ENCODE data around the gene SORCS3.

SORCS3 gene

DNA sequence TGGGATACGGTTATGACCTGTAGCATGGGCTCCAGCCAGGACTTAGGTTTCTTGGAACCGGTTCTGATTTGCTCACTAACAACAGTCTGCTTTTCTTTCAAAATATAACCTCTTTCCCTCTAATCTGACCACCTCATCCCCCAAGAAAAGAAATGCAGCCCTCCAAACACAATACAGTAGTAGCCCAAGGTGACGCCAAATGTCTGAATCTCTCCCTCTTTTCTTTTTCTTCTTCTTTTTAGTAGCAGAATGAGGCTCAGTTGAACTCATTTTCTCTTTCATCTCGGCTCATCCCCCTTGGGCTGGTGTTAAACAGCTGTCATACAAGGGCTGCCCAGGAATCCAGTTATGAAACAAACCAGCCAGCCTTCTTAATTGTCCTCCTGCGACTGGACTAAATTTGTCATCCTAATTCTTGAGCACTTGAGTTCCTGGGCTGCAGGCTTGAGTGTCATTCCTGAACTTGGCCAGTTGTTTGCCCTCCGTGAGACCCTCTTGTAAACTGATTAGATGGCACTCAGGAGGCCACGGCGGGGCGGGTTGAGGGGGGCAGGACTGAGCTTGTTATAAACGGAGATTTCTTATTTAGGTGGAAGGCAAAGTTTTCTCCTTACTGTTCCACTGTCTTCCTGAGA, 94.8 kb downstream of the SORCS3 start:
- TF ChIP-seq, protein P1, sequence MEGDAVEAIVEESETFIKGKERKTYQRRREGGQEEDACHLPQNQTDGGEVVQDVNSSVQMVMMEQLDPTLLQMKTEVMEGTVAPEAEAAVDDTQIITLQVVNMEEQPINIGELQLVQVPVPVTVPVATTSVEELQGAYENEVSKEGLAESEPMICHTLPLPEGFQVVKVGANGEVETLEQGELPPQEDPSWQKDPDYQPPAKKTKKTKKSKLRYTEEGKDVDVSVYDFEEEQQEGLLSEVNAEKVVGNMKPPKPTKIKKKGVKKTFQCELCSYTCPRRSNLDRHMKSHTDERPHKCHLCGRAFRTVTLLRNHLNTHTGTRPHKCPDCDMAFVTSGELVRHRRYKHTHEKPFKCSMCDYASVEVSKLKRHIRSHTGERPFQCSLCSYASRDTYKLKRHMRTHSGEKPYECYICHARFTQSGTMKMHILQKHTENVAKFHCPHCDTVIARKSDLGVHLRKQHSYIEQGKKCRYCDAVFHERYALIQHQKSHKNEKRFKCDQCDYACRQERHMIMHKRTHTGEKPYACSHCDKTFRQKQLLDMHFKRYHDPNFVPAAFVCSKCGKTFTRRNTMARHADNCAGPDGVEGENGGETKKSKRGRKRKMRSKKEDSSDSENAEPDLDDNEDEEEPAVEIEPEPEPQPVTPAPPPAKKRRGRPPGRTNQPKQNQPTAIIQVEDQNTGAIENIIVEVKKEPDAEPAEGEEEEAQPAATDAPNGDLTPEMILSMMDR (conservative IDR thresholded peaks at IDR 0.05; ENCODE audit: low read depth, low read length) = no peak
- DNase-seq (ENCODE audit: low read depth) = no peak
- H3K4me3 ChIP-seq (ENCODE audit: low read length) = no peak overlapping the region

DNA sequence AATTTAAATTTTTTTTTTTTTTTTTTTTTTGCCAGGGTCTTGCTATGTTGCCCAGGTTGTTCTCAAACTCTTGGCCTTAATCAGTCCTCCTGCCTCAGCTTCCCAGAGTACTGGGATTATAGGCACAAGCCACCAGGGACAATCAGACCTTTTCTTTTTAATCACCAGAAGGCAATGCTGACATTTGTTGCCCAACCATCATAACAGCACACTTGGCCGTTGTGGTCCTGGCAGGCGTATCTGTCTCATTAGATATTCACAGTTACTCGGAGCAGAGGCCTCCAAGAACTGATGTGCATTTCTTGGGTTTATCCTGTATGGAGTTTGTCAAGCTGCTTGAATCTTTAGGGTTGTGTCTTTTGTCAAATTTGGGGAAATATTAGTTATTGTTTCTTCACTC, 100.0 kb downstream of the SORCS3 start:
- TF ChIP-seq, protein P1 (conservative IDR thresholded peaks at IDR 0.05; ENCODE audit: low read depth, low read length) = no peak
- H3K4me3 ChIP-seq (ENCODE audit: low read length) = no peak overlapping the region
- no peak for DNase-seq (ENCODE audit: low read depth)

DNA sequence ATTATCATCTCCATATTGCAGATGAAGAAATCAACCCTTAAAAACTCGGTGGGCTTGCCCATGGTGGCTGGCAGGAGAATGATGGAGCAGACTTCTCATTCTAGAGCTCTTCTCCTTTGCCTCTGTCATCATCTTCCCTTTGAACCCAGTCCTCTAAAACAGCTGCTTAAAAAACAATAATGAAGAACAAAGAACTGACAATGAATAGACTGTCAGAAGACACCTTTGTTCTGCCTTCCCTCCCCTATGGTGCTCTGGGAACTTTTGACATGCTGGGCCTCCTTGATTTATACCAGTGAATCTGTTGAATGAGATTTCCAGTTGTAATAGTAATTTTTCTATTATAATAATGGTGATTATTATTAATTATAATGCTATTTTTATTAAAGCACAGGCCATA, 103.0 kb downstream of the SORCS3 start:
- no peak for DNase-seq (ENCODE audit: low read depth)
- no peak overlapping the region for H3K4me3 ChIP-seq (ENCODE audit: low read length)

DNA sequence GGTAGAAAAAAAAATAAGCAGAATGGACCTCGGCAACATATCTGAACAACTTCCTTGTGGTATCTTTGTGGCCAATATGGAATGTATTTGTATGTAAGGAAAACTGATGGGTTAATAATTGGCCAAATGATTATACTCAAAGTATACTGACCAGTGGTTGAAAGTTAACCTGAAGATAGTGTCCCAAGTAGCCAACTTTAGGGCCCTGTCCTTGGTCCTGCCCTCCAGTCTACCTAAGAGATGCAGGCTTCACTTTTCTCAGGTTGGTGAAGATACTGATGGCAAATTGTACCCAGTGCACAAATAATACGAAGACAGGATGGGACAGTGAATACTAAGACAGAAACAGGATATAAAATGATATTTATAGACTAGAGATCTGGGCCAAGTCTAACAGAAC, 109.2 kb downstream of the SORCS3 start:
- TF ChIP-seq, protein P1 (conservative IDR thresholded peaks at IDR 0.05; ENCODE audit: low read depth, low read length) = no peak

More for the DNA sequence above, 103.0 kb downstream of the SORCS3 start:
- TF ChIP-seq, protein P1 (conservative IDR thresholded peaks at IDR 0.05; ENCODE audit: low read depth, low read length) = no peak

DNA sequence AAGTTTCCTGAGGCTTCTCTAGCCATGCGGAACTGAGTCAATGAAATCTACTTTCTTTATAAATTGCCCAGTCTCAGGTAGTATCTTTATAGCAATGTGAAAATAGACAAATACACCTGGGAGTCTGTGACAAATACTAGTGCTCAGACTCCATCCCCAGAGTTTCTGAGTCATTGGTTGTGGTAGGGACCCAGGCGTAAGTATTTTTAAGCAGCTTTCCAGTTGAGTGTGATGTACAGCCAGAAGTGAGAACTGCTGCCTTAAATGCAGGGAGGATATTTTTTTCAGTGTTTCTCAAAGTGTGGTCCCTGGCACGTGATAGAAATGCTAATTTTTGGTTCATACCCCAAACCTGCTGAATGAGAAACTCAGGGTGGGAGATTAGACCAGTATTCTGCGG, 121.7 kb downstream of the SORCS3 start:
- no peak overlapping the region for H3K4me3 ChIP-seq (ENCODE audit: low read length)
- TF ChIP-seq, protein P1 (conservative IDR thresholded peaks at IDR 0.05; ENCODE audit: low read depth, low read length) = no peak
- no peak for DNase-seq (ENCODE audit: low read depth)

More for the DNA sequence above, 109.2 kb downstream of the SORCS3 start:
- H3K4me3 ChIP-seq (ENCODE audit: low read length) = no peak overlapping the region
- DNase-seq (ENCODE audit: low read depth) = no peak

DNA sequence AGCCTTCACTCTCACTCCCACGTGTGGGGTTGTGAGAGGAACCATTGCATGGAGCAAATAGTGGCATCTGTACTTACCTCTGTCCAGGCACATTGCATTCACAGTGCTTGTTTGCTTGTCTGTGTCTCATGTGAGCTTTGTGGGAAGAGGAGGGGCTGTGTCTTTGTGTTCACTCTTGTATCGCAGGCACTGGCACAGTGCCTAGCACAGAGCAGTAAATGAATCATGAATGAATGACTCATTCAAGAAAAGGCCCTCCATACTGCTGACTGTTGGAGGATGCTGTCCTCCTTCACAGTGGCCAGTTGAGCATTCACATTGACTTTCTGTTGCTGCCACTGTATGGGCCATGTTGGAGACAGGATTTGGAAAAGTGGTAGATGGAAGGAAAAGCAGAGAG, 125.3 kb downstream of the SORCS3 start:
- H3K4me3 ChIP-seq (ENCODE audit: low read length) = no peak overlapping the region
- TF ChIP-seq, protein P1 (conservative IDR thresholded peaks at IDR 0.05; ENCODE audit: low read depth, low read length) = no peak
- no peak for DNase-seq (ENCODE audit: low read depth)

DNA sequence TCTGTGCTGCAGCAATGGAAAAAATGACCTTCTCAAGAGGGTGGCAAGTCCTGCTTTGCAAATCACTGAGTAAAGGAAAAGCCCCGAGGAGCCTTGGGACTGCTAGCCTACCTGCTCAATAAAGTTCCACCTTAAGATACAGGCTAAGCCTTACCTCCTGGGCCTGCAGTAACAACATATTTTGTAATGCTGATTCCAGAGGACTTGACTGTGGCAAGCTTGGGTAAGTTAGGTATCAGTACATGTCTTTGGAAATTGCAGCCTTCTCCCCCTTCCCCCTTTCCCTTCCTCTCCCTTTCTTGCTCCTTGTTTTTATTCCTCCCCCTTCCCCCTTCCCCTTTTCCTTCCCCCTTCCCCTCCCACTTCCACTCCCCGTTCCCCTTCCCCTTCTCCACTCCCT, 126.2 kb downstream of the SORCS3 start:
- TF ChIP-seq, protein P1 (conservative IDR thresholded peaks at IDR 0.05; ENCODE audit: low read depth, low read length) = no peak
- no peak overlapping the region for H3K4me3 ChIP-seq (ENCODE audit: low read length)
- DNase-seq (ENCODE audit: low read depth) = no peak

Measured in retinal pigment epithelial cell (primary cell).